WTC11 (cell line): ENCODE data around the gene ADAMTS19. TPM values are rescaled to one million over a fixed set of nuclear protein-coding genes. Genes with fewer than 3 reads are reported as not detected.

ENCODE experiments used
- ATAC-seq: fragments of 200-7000 bp; cut with Tn5 transposase; 2 replicates; pipeline ENCODE4 v1.10.0; 2021; ENCODE audit warnings: mild to moderate bottlenecking, moderate library complexity
- CTCF ChIA-PET: fragments of 300-600 bp; sonication (Branson Sonifier 250); formaldehyde crosslinking; loops from one replicate; lab custom pipeline; 2021; ENCODE audit warnings: antibody characterized with exemption; lab: Charles Lee
- POLR2A ChIA-PET: fragments of 350-600 bp; sonication (Branson Sonifier 250); formaldehyde crosslinking; loops from one replicate; lab custom pipeline; 2021; ENCODE audit warnings: antibody characterized with exemption; lab: Charles Lee
- DNase-seq: peaks from one replicate; pipeline ENCODE4 v3.0.0; 2021; ENCODE audit warnings: low spot score
- H3K27ac Mint-ChIP-seq: 2 replicates; pipeline ENCODE4 v1.8.0; 2021; ENCODE audit warnings: mixed read lengths
- H3K27me3 Mint-ChIP-seq: 2 replicates; pipeline ENCODE4 v1.8.0; 2021; ENCODE audit warnings: low read depth, mild to moderate bottlenecking, moderate library complexity, mixed read lengths
- H3K36me3 Mint-ChIP-seq: 2 replicates; pipeline ENCODE4 v1.8.0; 2021; ENCODE audit warnings: mixed read lengths
- H3K4me1 Mint-ChIP-seq: 2 replicates; pipeline ENCODE4 v1.8.0; 2022; ENCODE audit warnings: mixed read lengths
- H3K4me3 Mint-ChIP-seq: 2 replicates; pipeline ENCODE4 v1.8.0; 2021; ENCODE audit warnings: mild to moderate bottlenecking, moderate library complexity, mixed read lengths
- H3K9me3 Mint-ChIP-seq: 2 replicates; pipeline ENCODE4 v1.8.0; 2021; ENCODE audit warnings: mixed read lengths
- AFF4 ChIP-seq: sonication (generic); formaldehyde crosslinking; IDR thresholded peaks from 2 replicates; pipeline ENCODE4 v1.8.1; 2023; ENCODE audit warnings: mild to moderate bottlenecking, missing genetic modification reagents, borderline replicate concordance
- AR ChIP-seq: fragments of 250-450 bp; sonication (Bioruptor Pico); IDR thresholded peaks from 2 replicates; pipeline ENCODE4 v1.9.0; 2021; ENCODE audit warnings: mild to moderate bottlenecking
- CDX4 ChIP-seq: fragments of 250-450 bp; sonication (Bioruptor Pico); IDR thresholded peaks from 2 replicates; pipeline ENCODE4 v1.9.0; 2021; ENCODE audit warnings: moderate library complexity, mild to moderate bottlenecking, inconsistent platforms, borderline replicate concordance
- EMX1 ChIP-seq: fragments of 250-450 bp; sonication (Bioruptor Pico); IDR thresholded peaks from 2 replicates; pipeline ENCODE4 v1.8.0; 2021; ENCODE audit warnings: mild to moderate bottlenecking
- ETV6 ChIP-seq: sonication (generic); formaldehyde crosslinking; IDR thresholded peaks from 2 replicates; pipeline ENCODE4 v1.8.1; 2022; ENCODE audit warnings: mild to moderate bottlenecking, missing genetic modification reagents
- FOXP1 ChIP-seq: sonication (generic); formaldehyde crosslinking; IDR thresholded peaks from 2 replicates; pipeline ENCODE4 v1.8.0; 2022; ENCODE audit warnings: missing genetic modification reagents, mild to moderate bottlenecking, moderate library complexity, borderline replicate concordance
- HMGXB4 ChIP-seq: sonication (generic); formaldehyde crosslinking; IDR thresholded peaks from 2 replicates; pipeline ENCODE4 v1.8.1; 2023; ENCODE audit warnings: mild to moderate bottlenecking, moderate library complexity, missing genetic modification reagents
- IRF1 ChIP-seq: sonication (generic); formaldehyde crosslinking; IDR thresholded peaks from 2 replicates; pipeline ENCODE4 v1.8.0; 2023; ENCODE audit warnings: missing genetic modification reagents
- JAZF1 ChIP-seq: fragments of 250-450 bp; sonication (Bioruptor Pico); IDR thresholded peaks from 2 replicates; pipeline ENCODE4 v1.9.0; 2021; ENCODE audit warnings: moderate library complexity, mild to moderate bottlenecking, inconsistent platforms
- NFYB ChIP-seq: sonication (generic); formaldehyde crosslinking; conservative IDR thresholded peaks from 2 replicates; pipeline ENCODE4 v1.8.0; 2022; ENCODE audit warnings: low read depth, missing genetic modification reagents
- NR1H2 ChIP-seq: sonication (generic); formaldehyde crosslinking; IDR thresholded peaks from 2 replicates; pipeline ENCODE4 v1.9.0; 2021; ENCODE audit warnings: mild to moderate bottlenecking, moderate library complexity, missing genetic modification reagents
- NR3C1 ChIP-seq: sonication (generic); formaldehyde crosslinking; conservative IDR thresholded peaks from 2 replicates; pipeline ENCODE4 v1.8.1; 2023; ENCODE audit warnings: low read depth, mild to moderate bottlenecking, missing genetic modification reagents
- PRRX2 ChIP-seq: fragments of 250-450 bp; sonication (Bioruptor Pico); IDR thresholded peaks from 2 replicates; pipeline ENCODE4 v1.8.0; 2021; ENCODE audit warnings: mild to moderate bottlenecking
- RELA ChIP-seq: sonication (generic); formaldehyde crosslinking; IDR thresholded peaks from 2 replicates; pipeline ENCODE4 v1.8.1; 2022; ENCODE audit warnings: missing genetic modification reagents, mild to moderate bottlenecking, borderline replicate concordance
- RORB ChIP-seq: fragments of 250-450 bp; sonication (Bioruptor Pico); IDR thresholded peaks from 2 replicates; pipeline ENCODE4 v1.9.0; 2021; ENCODE audit warnings: mild to moderate bottlenecking
- SOX15 ChIP-seq: fragments of 250-450 bp; sonication (Bioruptor Pico); IDR thresholded peaks from 2 replicates; pipeline ENCODE4 v1.9.0; 2021; ENCODE audit warnings: mild to moderate bottlenecking
- TP53 ChIP-seq: sonication (generic); formaldehyde crosslinking; IDR thresholded peaks from 2 replicates; pipeline ENCODE4 v1.8.1; 2023; ENCODE audit warnings: mild to moderate bottlenecking, missing genetic modification reagents
- ZBTB43 ChIP-seq: sonication (generic); formaldehyde crosslinking; IDR thresholded peaks from 2 replicates; pipeline ENCODE4 v1.8.1; 2023; ENCODE audit warnings: mild to moderate bottlenecking, missing genetic modification reagents
- ZMAT4 ChIP-seq: fragments of 250-450 bp; sonication (Bioruptor Pico); IDR thresholded peaks from 2 replicates; pipeline ENCODE4 v1.9.0; 2021; ENCODE audit warnings: mild to moderate bottlenecking
- ZNF317 ChIP-seq: sonication (generic); formaldehyde crosslinking; IDR thresholded peaks from 2 replicates; pipeline ENCODE4 v1.8.1; 2023; ENCODE audit warnings: low read depth, mild to moderate bottlenecking, moderate library complexity, missing genetic modification reagents, borderline replicate concordance
- ZNF423 ChIP-seq: fragments of 250-450 bp; sonication (Bioruptor Pico); IDR thresholded peaks from 2 replicates; pipeline ENCODE4 v2.1.2; 2022; ENCODE audit warnings: mild to moderate bottlenecking, moderate library complexity
- total RNA-seq: library from RNA; stranded (reverse); gene quantifications from 3 replicates; pipeline ENCODE4 v1.2.3, GENCODE V29; 2021

ADAMTS19 gene
- total RNA-seq, 1 experiment from 2014 or later, result 28.0 TPM

GRCh38 chr5:129563585-129563984 lies 103.5 kb downstream of the ADAMTS19 start:
- ATAC-seq (no peak), DNase-seq (no peak)
- H3K27me3 Mint-ChIP-seq, result no peaks in the 10 kb centered on the region
- H3K36me3 Mint-ChIP-seq, result peaks cover 12% of the 10 kb centered on the region
- H3K4me1 Mint-ChIP-seq, result 0 out of 2 replicates have a peak, but pooled peaks cover 6% of the 10 kb centered on the region
- H3K4me3 Mint-ChIP-seq, result no peak overlapping the region
- H3K9me3 Mint-ChIP-seq, result no peaks in the 10 kb centered on the region
- TF ChIP-seq ZNF317 (no peak), ZNF423 (no peak), IRF1 (no peak), NFYB (no peak), NR3C1 (CRISPR knock-in tag) (no peak), AR (no peak), ETV6 (CRISPR knock-in tag) (no peak), ZMAT4 (CRISPR knock-in tag) (no peak), RORB (no peak), TP53 (CRISPR knock-in tag) (no peak), JAZF1 (CRISPR knock-in tag) (no peak), RELA (CRISPR knock-in tag) (no peak)
- ChIA-PET CTCF (interaction anchor here (0.9 kb wide), 1 partner anchor 205 kb away, joined by 3 read pairs; no protein-coding TSS in a partner anchor), POLR2A (no interaction called here)
- H3K27ac Mint-ChIP-seq, result no peak overlapping the region

GRCh38 chr5:129569295-129569694 lies 109.2 kb downstream of the ADAMTS19 start:
- Mint-ChIP-seq H3K27me3 (no peaks in the 10 kb centered on the region), H3K27ac (no peak overlapping the region), H3K4me1 (0 out of 2 replicates have a peak, but pooled peaks cover 1% of the 10 kb centered on the region), H3K36me3 (peaks cover 12% of the 10 kb centered on the region), H3K9me3 (no peaks in the 10 kb centered on the region), H3K4me3 (no peak overlapping the region)
- DNase-seq, result no peak
- ATAC-seq, result no peak
- ChIA-PET POLR2A (no interaction called here), CTCF (no interaction called here)
- TF ChIP-seq CDX4 (no peak), ZBTB43 (CRISPR knock-in tag) (no peak), SOX15 (CRISPR knock-in tag) (no peak), AFF4 (CRISPR knock-in tag) (no peak), AR (no peak), FOXP1 (no peak), HMGXB4 (CRISPR knock-in tag) (no peak), PRRX2 (CRISPR knock-in tag) (no peak), IRF1 (no peak), EMX1 (no peak), NR1H2 (no peak), TP53 (CRISPR knock-in tag) (no peak)
